Osteocyte (in vitro differentiated cells): ENCODE measurements around the gene PPARA. TPM values are rescaled to one million over a fixed set of nuclear protein-coding genes. Genes with fewer than 3 reads are reported as not detected.

Source experiments
- DNase-seq: peaks from one replicate; pipeline ENCODE4 v3.0.0; 2021; ENCODE audit warnings: mixed read lengths; ENCODE audit not compliant: unreplicated experiment; ENCODE audit errors: extremely low spot score
- H3K27ac Mint-ChIP-seq: one replicate; pipeline ENCODE4 v1.8.0; 2021; ENCODE audit warnings: mild to moderate bottlenecking, mixed read lengths; ENCODE audit not compliant: unreplicated experiment
- H3K27me3 Mint-ChIP-seq: one replicate; pipeline ENCODE4 v1.8.0; 2021; ENCODE audit warnings: mixed read lengths; ENCODE audit not compliant: unreplicated experiment
- H3K36me3 Mint-ChIP-seq: one replicate; pipeline ENCODE4 v1.8.0; 2021; ENCODE audit warnings: mixed read lengths; ENCODE audit not compliant: unreplicated experiment
- H3K4me1 Mint-ChIP-seq: one replicate; pipeline ENCODE4 v1.8.0; 2021; ENCODE audit warnings: mixed read lengths; ENCODE audit not compliant: unreplicated experiment
- H3K4me3 Mint-ChIP-seq: one replicate; pipeline ENCODE4 v1.8.0; 2021; ENCODE audit warnings: mild to moderate bottlenecking, moderate library complexity, mixed read lengths; ENCODE audit not compliant: unreplicated experiment
- H3K9me3 Mint-ChIP-seq: one replicate; pipeline ENCODE4 v1.8.0; 2021; ENCODE audit warnings: mixed read lengths; ENCODE audit not compliant: unreplicated experiment
- CTCF ChIP-seq: fragments of 200-600 bp; sonication (generic); IDR thresholded peaks from 2 replicates; pipeline ENCODE4 v1.5.0; 2021; ENCODE audit warnings: antibody characterized with exemption, mild to moderate bottlenecking, moderate library complexity
- total RNA-seq: library from RNA; stranded (reverse); gene quantifications from 2 replicates; pipeline ENCODE4 v1.2.1, GENCODE V29; 2021

Gene PPARA
- total RNA-seq, 1 donor from 2014 or later = 21.9 TPM

- DNase-seq = no peak
- Mint-ChIP-seq H3K27me3 (no peaks in the 10 kb centered on the region), H3K9me3 (no peaks in the 10 kb centered on the region), H3K36me3 (peaks cover 26% of the 10 kb centered on the region), H3K27ac (peak overlapping the region; percentile 88), H3K4me1 (peaks cover 61% of the 10 kb centered on the region), H3K4me3 (no peak overlapping the region)
- TF ChIP-seq CTCF = no peak
These were observed 46.0 kb upstream of the PPARA start for GRCh38 chr22:46104170-46104880.

- TF ChIP-seq CTCF = no peak
- Mint-ChIP-seq H3K27ac (peak overlapping the region; percentile 88), H3K4me3 (no peak overlapping the region), H3K36me3 (peaks cover 25% of the 10 kb centered on the region), H3K4me1 (peaks cover 58% of the 10 kb centered on the region), H3K27me3 (no peaks in the 10 kb centered on the region), H3K9me3 (no peaks in the 10 kb centered on the region)
- no peak for DNase-seq
These were observed 45.3 kb upstream of the PPARA start for GRCh38 chr22:46104881-46105493.

- H3K4me1 Mint-ChIP-seq = peaks cover 60% of the 10 kb centered on the region
- peak overlapping the region; percentile 88 for H3K27ac Mint-ChIP-seq
- TF ChIP-seq CTCF = no peak
- no peak overlapping the region for H3K4me3 Mint-ChIP-seq
- no peaks in the 10 kb centered on the region for H3K27me3 Mint-ChIP-seq
- DNase-seq = peak; percentile 89
- H3K9me3 Mint-ChIP-seq = no peaks in the 10 kb centered on the region
- peaks cover 25% of the 10 kb centered on the region for H3K36me3 Mint-ChIP-seq
These were observed 44.6 kb upstream of the PPARA start for GRCh38 chr22:46105494-46106278.

GRCh38 chr22:46106279-46107022 lies 43.9 kb upstream of the PPARA start:
- Mint-ChIP-seq H3K27ac (peak overlapping the region; percentile 88), H3K4me3 (no peak overlapping the region)
- TF ChIP-seq CTCF = no peak

More at GRCh38 chr22:46106279-46107022, 43.9 kb upstream of the PPARA start:
- H3K27me3 Mint-ChIP-seq = no peaks in the 10 kb centered on the region
- H3K4me1 Mint-ChIP-seq = peaks cover 65% of the 10 kb centered on the region
- no peaks in the 10 kb centered on the region for H3K9me3 Mint-ChIP-seq
- H3K36me3 Mint-ChIP-seq = peaks cover 18% of the 10 kb centered on the region
- no peak for DNase-seq
